HG02678 (cell line): ENCODE measurements around the gene EFCAB6.

ENCODE experiments used
- ATAC-seq: cut with Tn5 transposase; IDR thresholded peaks from one replicate; pipeline ENCODE4 v1.9.1; 2021; ENCODE audit warnings: mild to moderate bottlenecking, moderate library complexity; ENCODE audit not compliant: unreplicated experiment

Gene EFCAB6

GRCh38 chr22:43812149-43812842 lies at the start of gene EFCAB6:
EFCAB6 (minus strand) TSS chr22:43812305; CDS start chr22:43782318, 29,987 bp downstream.
- ATAC-seq, result peak; percentile 88

- ATAC-seq, result no peak
These were observed 49.4 kb upstream of the EFCAB6 start for GRCh38 chr22:43861529-43861928.

GRCh38 chr22:43860831-43861230 lies 48.7 kb upstream of the EFCAB6 start:
- ATAC-seq, result no peak

GRCh38 chr22:43860126-43860525 lies 48.0 kb upstream of the EFCAB6 start:
- ATAC-seq, result no peak

GRCh38 chr22:43859621-43860020 lies 47.5 kb upstream of the EFCAB6 start:
- no peak for ATAC-seq

- ATAC-seq, result no peak
These were observed 47.1 kb upstream of the EFCAB6 start for GRCh38 chr22:43859176-43859575.

GRCh38 chr22:43858156-43858895 lies 46.2 kb upstream of the EFCAB6 start:
- no peak for ATAC-seq

- no peak for ATAC-seq
These were observed 45.3 kb upstream of the EFCAB6 start for GRCh38 chr22:43857367-43857766.

- no peak for ATAC-seq
These were observed 43.3 kb upstream of the EFCAB6 start for GRCh38 chr22:43855431-43855830.

- no peak for ATAC-seq
These were observed 42.7 kb upstream of the EFCAB6 start for GRCh38 chr22:43854786-43855271.

GRCh38 chr22:43854121-43854785 lies 42.1 kb upstream of the EFCAB6 start:
- ATAC-seq, result no peak

GRCh38 chr22:43853328-43853931 lies 41.3 kb upstream of the EFCAB6 start:
- no peak for ATAC-seq

- ATAC-seq, result no peak
These were observed 40.6 kb upstream of the EFCAB6 start for GRCh38 chr22:43852573-43853327.

GRCh38 chr22:43851979-43852307 lies 39.8 kb upstream of the EFCAB6 start:
- ATAC-seq, result no peak

- ATAC-seq, result no peak
These were observed 39.2 kb upstream of the EFCAB6 start for GRCh38 chr22:43851058-43851978.

GRCh38 chr22:43850529-43850928 lies 38.4 kb upstream of the EFCAB6 start:
- no peak for ATAC-seq

- ATAC-seq, result no peak
These were observed 37.6 kb upstream of the EFCAB6 start for GRCh38 chr22:43849731-43850130.

- no peak for ATAC-seq
These were observed 36.5 kb upstream of the EFCAB6 start for GRCh38 chr22:43848366-43849171.
